HEK293T (cell line): Measurements from ENCODE around the gene GLTP.
"Not testable (repeated sequence)": the region's sequence is repeated elsewhere in the genome, so short reads cannot be mapped to it uniquely, and the experiment has no call there.

Source experiments
- CTCF ChIA-PET: fragments of 350-600 bp; formaldehyde crosslinking; extraction: SDS; loops from one replicate; lab custom pipeline; 2021; ENCODE audit warnings: antibody characterized with exemption, inconsistent platforms; lab: Yijun Ruan, JAX
- POLR2A ChIA-PET: fragments of 350-600 bp; formaldehyde crosslinking; extraction: SDS; loops from one replicate; lab custom pipeline; 2020; ENCODE audit warnings: antibody characterized with exemption, inconsistent platforms; lab: Yijun Ruan, JAX
- DNase-seq: peaks from one replicate; pipeline ENCODE4 v3.0.0; 2012; ENCODE audit warnings: mixed read lengths; ENCODE audit errors: extremely low spot score
- ARNT ChIP-seq: fragments of 450-650 bp; IDR thresholded peaks from 2 replicates; pipeline ENCODE4 v1.6.1; 2017; ENCODE audit warnings: mild to moderate bottlenecking
- BHLHE40 ChIP-seq: fragments of 450-650 bp; IDR thresholded peaks from 2 replicates; pipeline ENCODE4 v1.6.1; 2016; ENCODE audit warnings: mild to moderate bottlenecking, moderate library complexity, borderline replicate concordance
- CTBP1 ChIP-seq: fragments of 450-650 bp; IDR thresholded peaks from 2 replicates; pipeline ENCODE4 v1.6.1; 2016; ENCODE audit warnings: borderline replicate concordance
- ELF4 ChIP-seq: fragments of 450-650 bp; IDR thresholded peaks from 2 replicates; pipeline ENCODE4 v1.6.1; 2017; ENCODE audit warnings: antibody characterized with exemption
- FOXA1 ChIP-seq: fragments of 450-650 bp; IDR thresholded peaks from 2 replicates; pipeline ENCODE4 v1.6.1; 2016; ENCODE audit warnings: mild to moderate bottlenecking
- FOXK2 ChIP-seq: fragments of 450-650 bp; IDR thresholded peaks from 2 replicates; pipeline ENCODE4 v1.6.1; 2016; ENCODE audit warnings: mild to moderate bottlenecking
- FOXM1 ChIP-seq: fragments of 450-650 bp; IDR thresholded peaks from 2 replicates; pipeline ENCODE4 v1.6.1; 2017; ENCODE audit warnings: mild to moderate bottlenecking, borderline replicate concordance
- HDGF ChIP-seq: fragments of 450-650 bp; IDR thresholded peaks from 2 replicates; pipeline ENCODE4 v1.6.1; 2017; ENCODE audit warnings: antibody characterized with exemption, borderline replicate concordance
- L3MBTL2 ChIP-seq: fragments of 450-650 bp; conservative IDR thresholded peaks from 2 replicates; pipeline ENCODE4 v1.6.1; 2016; ENCODE audit warnings: mild to moderate bottlenecking
- LEF1 ChIP-seq: fragments of 450-650 bp; IDR thresholded peaks from 2 replicates; pipeline ENCODE4 v1.6.1; 2017; ENCODE audit warnings: mild to moderate bottlenecking, borderline replicate concordance
- NFRKB ChIP-seq: fragments of 450-650 bp; IDR thresholded peaks from 2 replicates; pipeline ENCODE4 v1.6.1; 2016; ENCODE audit warnings: mild to moderate bottlenecking, moderate library complexity
- PKNOX1 ChIP-seq: fragments of 450-650 bp; IDR thresholded peaks from 2 replicates; pipeline ENCODE4 v1.6.1; 2016
- SP1 ChIP-seq: fragments of 450-650 bp; IDR thresholded peaks from 2 replicates; pipeline ENCODE4 v1.6.1; 2017
- SUZ12 ChIP-seq: fragments of 450-650 bp; IDR thresholded peaks from 2 replicates; pipeline ENCODE4 v1.6.1; 2016; ENCODE audit warnings: mild to moderate bottlenecking
- TARDBP ChIP-seq: fragments of 450-650 bp; IDR thresholded peaks from 2 replicates; pipeline ENCODE4 v1.6.1; 2016
- ZNF384 ChIP-seq: fragments of 450-650 bp; IDR thresholded peaks from 2 replicates; pipeline ENCODE4 v1.6.1; 2016

GLTP gene, protein sequence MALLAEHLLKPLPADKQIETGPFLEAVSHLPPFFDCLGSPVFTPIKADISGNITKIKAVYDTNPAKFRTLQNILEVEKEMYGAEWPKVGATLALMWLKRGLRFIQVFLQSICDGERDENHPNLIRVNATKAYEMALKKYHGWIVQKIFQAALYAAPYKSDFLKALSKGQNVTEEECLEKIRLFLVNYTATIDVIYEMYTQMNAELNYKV

DNA sequence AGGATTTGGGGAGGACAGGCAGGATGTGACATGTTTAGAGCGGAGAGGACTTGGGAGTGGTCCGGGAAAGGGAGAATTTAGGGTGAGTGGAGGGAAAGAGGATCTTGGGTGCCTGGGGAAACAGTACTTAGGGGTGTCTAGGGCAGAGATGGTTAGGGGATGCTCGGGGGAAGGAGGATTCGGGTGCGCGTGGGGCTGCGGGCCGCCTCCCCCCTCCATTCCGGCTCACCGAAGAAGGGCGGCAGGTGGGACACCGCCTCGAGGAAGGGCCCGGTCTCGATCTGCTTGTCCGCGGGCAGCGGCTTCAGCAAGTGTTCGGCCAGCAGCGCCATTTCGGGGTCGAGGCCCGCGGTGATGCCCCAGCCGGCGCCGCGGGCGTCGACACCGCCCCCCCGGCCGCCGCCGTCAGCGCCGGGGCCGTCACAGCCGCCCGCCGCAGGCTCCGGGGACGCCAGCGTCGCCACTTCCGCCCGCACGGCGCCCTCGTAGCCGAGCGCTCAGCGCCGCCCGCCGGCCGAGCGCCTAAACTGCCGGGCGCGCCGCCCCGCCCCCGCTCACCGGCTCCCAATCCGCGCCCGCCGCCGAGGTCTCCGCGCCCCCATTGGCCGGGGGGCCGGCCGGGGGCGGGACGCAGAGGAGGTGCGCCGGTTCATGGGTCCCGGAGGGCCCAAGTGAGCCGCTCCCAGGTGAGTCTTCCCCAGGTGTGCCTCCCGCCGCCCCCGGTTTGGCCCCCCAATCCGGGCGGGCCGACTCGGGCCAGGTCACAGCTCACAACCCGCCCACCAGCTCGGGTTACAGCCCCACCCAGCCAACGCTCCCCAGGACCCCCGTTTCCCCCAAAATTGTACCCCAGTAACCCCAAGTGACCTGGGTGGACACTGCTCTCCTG, at the start of gene GLTP:
Gene GLTP (minus strand): TSS at position 499 of the 889 bp plus-strand sequence. CDS start 167 bp downstream, at position 332.
- DNase-seq = peak; percentile 95
- TF ChIP-seq ARNT (peak; percentile 62; the same call in 1 of the 2 replicates), L3MBTL2 (0 out of 2 replicates have a peak, but pooled peaks have one; percentile 16), FOXM1 (peak; percentile 72), FOXA1 (no peak), FOXK2 (no peak)
- ChIA-PET CTCF (no interaction called here), POLR2A (interaction anchor here (1.4 kb wide), 1 partner anchor 26 kb away, joined by 4 read pairs; no protein-coding TSS in a partner anchor)

DNA sequence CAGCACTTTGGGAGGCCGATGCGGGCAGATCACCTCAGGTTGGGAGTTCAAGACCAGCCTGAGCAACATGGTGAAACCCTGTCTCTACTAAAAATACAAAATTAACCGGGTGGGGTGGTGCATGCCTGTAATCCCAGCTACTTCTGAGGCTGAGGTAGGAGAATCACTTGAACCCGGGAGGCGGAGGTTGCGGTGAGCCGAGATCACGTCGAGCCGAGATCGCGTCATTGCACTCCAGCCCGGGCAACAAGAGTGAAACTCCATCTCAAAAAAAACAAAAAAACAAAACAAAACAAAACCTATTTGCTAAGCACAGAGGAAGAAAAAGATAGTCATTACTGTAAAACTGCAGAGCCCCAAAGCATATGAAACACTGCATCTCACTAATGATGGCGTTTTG, 49.0 kb upstream of the GLTP start:
- DNase-seq, POLR2A ChIA-PET, CTCF ChIA-PET: not testable (repeated sequence)

GRCh38 chr12:109928058-109928656, 47.8 kb upstream of the GLTP start:
- CTCF ChIA-PET = interaction anchor here (0.6 to 1.4 kb wide), 2 partner anchors 9 to 75 kb away, joined by 4 to 7 read pairs; no protein-coding TSS in a partner anchor
- POLR2A ChIA-PET = interaction anchor here (0.9 kb wide), 1 partner anchor 27 kb away, joined by 3 read pairs; no protein-coding TSS in a partner anchor
- no peak for DNase-seq
- TF ChIP-seq L3MBTL2 = no peak
- no peak for TF ChIP-seq NFRKB
- TF ChIP-seq SUZ12 = no peak
- no peak for TF ChIP-seq PKNOX1
- no peak for TF ChIP-seq BHLHE40
- TF ChIP-seq TARDBP = no peak
- TF ChIP-seq CTBP1 = no peak
- TF ChIP-seq ARNT = no peak
- TF ChIP-seq ZNF384 = no peak
- TF ChIP-seq FOXA1 = no peak
- no peak for TF ChIP-seq SP1
- no peak for TF ChIP-seq HDGF
- TF ChIP-seq ELF4 = no peak
- no peak for TF ChIP-seq FOXM1
- TF ChIP-seq LEF1 = no peak
- TF ChIP-seq FOXK2 = no peak

- CTCF ChIA-PET = interaction anchor here (0.7 to 1.4 kb wide), 2 partner anchors 74 to 1699 kb away, joined by 3 to 7 read pairs; no protein-coding TSS in a partner anchor
- peak; percentile 77 for DNase-seq
- no peak for TF ChIP-seq ARNT
- TF ChIP-seq BHLHE40 = no peak
- TF ChIP-seq CTBP1 = no peak
- TF ChIP-seq TARDBP = no peak
- no peak for TF ChIP-seq LEF1
- POLR2A ChIA-PET = interaction anchor here (0.9 kb wide), 1 partner anchor 26 kb away, joined by 3 read pairs; no protein-coding TSS in a partner anchor
Measured at GRCh38 chr12:109927622-109928021, 47.3 kb upstream of the GLTP start.

DNA sequence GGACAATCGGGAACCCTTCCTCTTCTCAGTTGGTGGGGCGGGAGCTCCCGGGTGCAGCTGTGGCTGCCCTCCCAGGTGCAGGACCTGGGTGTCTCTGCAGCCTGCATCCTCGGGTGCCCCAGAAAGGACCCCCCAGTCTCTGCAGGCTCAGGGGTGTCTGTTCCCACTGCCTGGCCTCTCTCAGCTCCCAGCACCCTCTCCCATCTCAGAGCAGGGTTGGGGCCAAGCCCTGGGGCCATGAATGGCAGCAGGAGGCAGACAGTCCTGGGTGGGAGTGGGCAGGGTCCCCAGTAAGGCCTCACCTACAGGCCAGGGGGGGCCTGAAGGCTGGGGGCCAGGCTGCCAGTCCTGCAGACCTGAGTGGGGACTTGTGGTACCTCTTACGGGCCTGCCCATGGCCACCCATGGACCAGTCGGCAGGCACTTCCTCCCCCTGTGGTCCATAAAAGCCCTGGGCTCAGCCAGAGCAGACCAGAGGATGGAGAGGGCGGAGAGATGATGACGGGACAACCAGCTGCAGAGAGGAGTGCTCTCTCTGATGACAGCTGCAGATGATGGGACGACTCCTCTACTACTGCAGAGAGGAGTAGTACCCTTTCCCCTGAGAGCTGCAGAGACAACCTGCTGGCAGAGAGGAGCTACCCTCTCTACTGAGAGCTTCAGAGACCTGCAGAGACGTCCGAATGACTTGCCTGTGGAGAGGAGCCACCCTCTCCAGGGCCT, 46.3 kb upstream of the GLTP start:
- TF ChIP-seq ARNT (no peak), SUZ12 (no peak), ZNF384 (no peak), HDGF (no peak), NFRKB (no peak), TARDBP (no peak), PKNOX1 (no peak), LEF1 (no peak), FOXA1 (no peak), CTBP1 (no peak), ELF4 (no peak), SP1 (no peak), BHLHE40 (no peak), L3MBTL2 (no peak), FOXM1 (no peak), FOXK2 (no peak)
- ChIA-PET POLR2A (no interaction called here), CTCF (interaction anchor here (0.7 to 1.0 kb wide), 3 partner anchors 26 to 1700 kb away, joined by 3 to 6 read pairs (median 3); no protein-coding TSS in a partner anchor)
- no peak for DNase-seq

GRCh38 chr12:109926016-109926415, 45.7 kb upstream of the GLTP start:
- ChIA-PET POLR2A (no interaction called here), CTCF (interaction anchor here (1.0 kb wide), 1 partner anchor 25 kb away, joined by 3 read pairs; no protein-coding TSS in a partner anchor)
- no peak for TF ChIP-seq ARNT
- TF ChIP-seq NFRKB = no peak
- no peak for TF ChIP-seq SUZ12
- TF ChIP-seq TARDBP = no peak
- no peak for TF ChIP-seq ELF4
- no peak for TF ChIP-seq SP1
- no peak for TF ChIP-seq CTBP1
- no peak for TF ChIP-seq FOXM1
- TF ChIP-seq PKNOX1 = no peak
- no peak for TF ChIP-seq HDGF
- TF ChIP-seq BHLHE40 = no peak
- TF ChIP-seq FOXA1 = no peak
- DNase-seq = no peak
